H1 (cell line): ENCODE data around the gene KATNBL1. TPM values are rescaled to one million over a fixed set of nuclear protein-coding genes. Genes with fewer than 3 reads are reported as not detected.
"Not testable (repeated sequence)": the region's sequence is repeated elsewhere in the genome, so short reads cannot be mapped to it uniquely, and the experiment has no call there.

ENCODE experiments used
- CTCF ChIA-PET: fragments of 300-600 bp; sonication (Branson Sonifier 250); formaldehyde crosslinking; loops from one replicate; lab custom pipeline; 2021; ENCODE audit not compliant: partially characterized antibody; lab: Charles Lee
- POLR2A ChIA-PET: fragments of 300-600 bp; sonication (Branson Sonifier 250); formaldehyde crosslinking; loops from one replicate; lab custom pipeline; 2021; ENCODE audit warnings: inconsistent platforms; ENCODE audit not compliant: partially characterized antibody; lab: Charles Lee
- DNase-seq, 2 experiments: peaks; one replicate each; pipeline versions ENCODE4 v3.0.0 to v3.0.0-alpha.2; 2010 to 2022; ENCODE audit warnings: low spot score in 2 of 2, low read depth in 1 of 2, mixed read lengths in 1 of 2
- FAIRE-seq: peaks from 2 replicates; lab custom pipeline; 2011; peaks lifted over from hg19 to GRCh38; lab: Jason Lieb, UNC
- H2AFZ ChIP-seq: 2 replicates; pipeline ENCODE4 v1.8.1; 2012; ENCODE audit warnings: low read length, inconsistent platforms
- H2AK5ac ChIP-seq: 2 replicates; pipeline ENCODE4 v1.6.1; 2013; ENCODE audit warnings: low read depth, low read length
- H2BK120ac ChIP-seq: replicated peaks from 2 replicates; pipeline ENCODE3; 2013; ENCODE audit warnings: low read depth, low read length, inconsistent platforms
- H2BK12ac ChIP-seq: 2 replicates; pipeline ENCODE4 v1.6.1; 2013; ENCODE audit warnings: low read depth, low read length
- H2BK15ac ChIP-seq: 2 replicates; pipeline ENCODE4 v1.6.1; 2013; ENCODE audit warnings: low read length
- H2BK20ac ChIP-seq: 2 replicates; pipeline ENCODE4 v1.6.1; 2013; ENCODE audit warnings: low read length
- H2BK5ac ChIP-seq: 2 replicates; pipeline ENCODE4 v1.6.1; 2013; ENCODE audit warnings: low read depth, low read length
- H3K14ac ChIP-seq: 2 replicates; pipeline ENCODE4 v1.6.1; 2013; ENCODE audit warnings: inconsistent platforms; ENCODE audit not compliant: insufficient read length
- H3K18ac ChIP-seq: 2 replicates; pipeline ENCODE4 v1.6.1; 2013; ENCODE audit warnings: low read length; ENCODE audit errors: extremely low read depth
- H3K23ac ChIP-seq: 2 replicates; pipeline ENCODE4 v1.6.1; 2013; ENCODE audit warnings: inconsistent platforms; ENCODE audit not compliant: insufficient read length
- H3K23me2 ChIP-seq: 2 replicates; pipeline ENCODE4 v1.6.1; 2013; ENCODE audit warnings: low read depth, low read length
- H3K27ac ChIP-seq: 2 replicates; pipeline ENCODE4 v1.6.1; 2011; ENCODE audit warnings: low read depth, low read length, inconsistent platforms
- H3K27me3 ChIP-seq, 4 experiments: replicated peaks in 1 of 4; 1 replicate in 1 of 4; 2 replicates in 3 of 4; pipeline versions ENCODE4 v1.6.1 to v1.8.1; 2011 to 2013; ENCODE audit warnings: low read length in 3 of 4, mild to moderate bottlenecking in 3 of 4, inconsistent platforms in 2 of 4, mixed read lengths in 2 of 4, moderate library complexity in 1 of 4; ENCODE audit not compliant: control insufficient read depth in 3 of 4, insufficient read depth in 3 of 4; ENCODE audit errors: extremely low read depth in 1 of 4
- H3K36me3 ChIP-seq, 4 experiments: 2 replicates each; pipeline versions ENCODE4 v1.6.1 to v1.8.1; 2011 to 2013; ENCODE audit warnings: mild to moderate bottlenecking in 4 of 4, low read length in 3 of 4, moderate library complexity in 2 of 4, control low read depth in 1 of 4, inconsistent platforms in 1 of 4; ENCODE audit not compliant: insufficient read depth in 4 of 4, control insufficient read depth in 2 of 4
- H3K4ac ChIP-seq: replicated peaks from 2 replicates; pipeline ENCODE3; 2013; ENCODE audit warnings: low read length, low read depth, mixed read lengths, inconsistent platforms; ENCODE audit not compliant: insufficient read length
- H3K4me1 ChIP-seq, 4 experiments: replicated peaks in 1 of 4; 1 replicate in 1 of 4; 2 replicates in 3 of 4; pipeline versions ENCODE4 v1.6.1 to v1.8.1; 2011 to 2013; ENCODE audit warnings: low read length in 3 of 4, inconsistent platforms in 2 of 4, mixed read lengths in 1 of 4; ENCODE audit not compliant: insufficient read depth in 4 of 4, control insufficient read depth in 3 of 4
- H3K4me2 ChIP-seq, 2 experiments: 2 replicates each; pipeline versions ENCODE4 v1.6.1 to v1.8.1; 2011 to 2013; ENCODE audit warnings: low read depth in 2 of 2, low read length in 2 of 2, control low read depth in 1 of 2, inconsistent platforms in 1 of 2, mild to moderate bottlenecking in 1 of 2; ENCODE audit not compliant: insufficient read depth in 1 of 2
- H3K4me3 ChIP-seq, 4 experiments: fragments of 200-600, 300-600 bp in 1 of 4; sonication (generic), shearing (Covaris generic), sonication (Bioruptor Twin) in 1 of 4; 2 replicates each; pipeline versions ENCODE4 v1.5.1 to v1.8.1; 2011 to 2016; ENCODE audit warnings: low read length in 4 of 4, low read depth in 3 of 4, control low read depth in 2 of 4, inconsistent platforms in 2 of 4, mild to moderate bottlenecking in 2 of 4, mixed read lengths in 1 of 4, moderate library complexity in 1 of 4; ENCODE audit not compliant: insufficient read depth in 2 of 4; ENCODE audit errors: extremely low read depth in 1 of 4
- H3K56ac ChIP-seq: replicated peaks from 2 replicates; pipeline ENCODE3; 2013; ENCODE audit warnings: low read depth, mild to moderate bottlenecking, mixed read lengths, low read length, inconsistent platforms; ENCODE audit not compliant: insufficient read length
- H3K79me1 ChIP-seq: 2 replicates; pipeline ENCODE4 v1.6.1; 2013; ENCODE audit warnings: low read depth, low read length, control low read depth
- H3K79me2 ChIP-seq, 2 experiments: 2 replicates each; pipeline versions ENCODE4 v1.6.1 to v1.8.1; 2012 to 2013; ENCODE audit warnings: low read length in 2 of 2, mild to moderate bottlenecking in 2 of 2, inconsistent platforms in 1 of 2; ENCODE audit not compliant: insufficient read depth in 2 of 2, control insufficient read depth in 1 of 2
- H3K9ac ChIP-seq, 4 experiments: replicated peaks in 1 of 4; 1 replicate in 1 of 4; 2 replicates in 3 of 4; pipeline versions ENCODE4 v1.6.1 to v1.8.1; 2011 to 2013; ENCODE audit warnings: low read depth in 3 of 4, low read length in 3 of 4, control low read depth in 2 of 4, mild to moderate bottlenecking in 2 of 4, moderate library complexity in 2 of 4, inconsistent platforms in 1 of 4; ENCODE audit errors: extremely low read depth in 1 of 4
- H3K9me3 ChIP-seq, 2 experiments: 2 replicates each; pipeline versions ENCODE4 v1.6.1 to v1.8.1; 2012 to 2013; ENCODE audit warnings: mild to moderate bottlenecking in 2 of 2, moderate library complexity in 2 of 2, control low read depth in 1 of 2, inconsistent platforms in 1 of 2, low read depth in 1 of 2, low read length in 1 of 2, mixed read lengths in 1 of 2; ENCODE audit not compliant: insufficient read depth in 2 of 2
- H4K20me1 ChIP-seq, 2 experiments: replicated peaks in 1 of 2; 2 replicates each; pipeline versions ENCODE3 to v1.8.1; 2011 to 2013; ENCODE audit warnings: inconsistent platforms in 2 of 2, low read length in 2 of 2, mild to moderate bottlenecking in 1 of 2; ENCODE audit not compliant: insufficient read depth in 2 of 2, control insufficient read depth in 1 of 2
- H4K5ac ChIP-seq: 2 replicates; pipeline ENCODE4 v1.6.1; 2013; ENCODE audit warnings: low read length, low read depth, mixed read lengths, inconsistent platforms; ENCODE audit not compliant: insufficient read length
- H4K8ac ChIP-seq: 2 replicates; pipeline ENCODE4 v1.8.0; 2013; ENCODE audit warnings: mild to moderate bottlenecking, moderate library complexity, low read length, inconsistent platforms; ENCODE audit not compliant: insufficient read depth; ENCODE audit errors: extremely low read depth
- H4K91ac ChIP-seq: replicated peaks from 2 replicates; pipeline ENCODE3; 2013; ENCODE audit warnings: low read length, mixed read lengths, inconsistent platforms; ENCODE audit not compliant: insufficient read length
- WGBS, 2 experiments: shearing (Covaris generic) in 1 of 2; methylation state at CpG; one replicate each; pipeline versions ENCODE4 v1.1.6 to v1.1.7; 2013 to 2015; ENCODE audit warnings: low lambda C conversion rate in 2 of 2, mixed read lengths in 2 of 2, inconsistent platforms in 1 of 2, low coverage in 1 of 2, missing lambda C conversion rate in 1 of 2; ENCODE audit not compliant: insufficient replicate concordance in 2 of 2, insufficient coverage in 1 of 2, insufficient read length in 1 of 2; ENCODE audit errors: extremely low coverage in 1 of 2, missing lambda C conversion rate in 1 of 2; 5-methylcytosine and 5-hydroxymethylcytosine counted together
- polyA plus RNA-seq, 7 experiments: library from polyadenylated mRNA; depleted of rRNA in 3 of 7; stranded (reverse) in 5 of 7; unstranded in 2 of 7; fragments of >200 nt in 5 of 7; fragments of 200-250 nt in 2 of 7; gene quantifications; 1 replicate in 5 of 7; 2 replicates in 1 of 7; 4 replicates in 1 of 7; pipeline versions ENCODE4 v1.2.1 to v1.2.3, GENCODE V29; 2011 to 2013; ENCODE audit warnings: missing spikeins in 2 of 7, mixed read lengths in 2 of 7
- total RNA-seq: library from RNA; stranded (reverse); fragmentation: NEBNext Ultra II Directional; extraction: Animal tissue kit (Norgen Biotek cat#: 25700); gene quantifications from 2 replicates; pipeline ENCODE4 v1.2.1, GENCODE V29; 2021

KATNBL1 gene
- total and polyA plus RNA-seq, 2 of the 8 experiments (the other 6 are each of a cell fraction or from before 2014, with no cell fraction given) = 14.2 to 51.4 TPM

DNA sequence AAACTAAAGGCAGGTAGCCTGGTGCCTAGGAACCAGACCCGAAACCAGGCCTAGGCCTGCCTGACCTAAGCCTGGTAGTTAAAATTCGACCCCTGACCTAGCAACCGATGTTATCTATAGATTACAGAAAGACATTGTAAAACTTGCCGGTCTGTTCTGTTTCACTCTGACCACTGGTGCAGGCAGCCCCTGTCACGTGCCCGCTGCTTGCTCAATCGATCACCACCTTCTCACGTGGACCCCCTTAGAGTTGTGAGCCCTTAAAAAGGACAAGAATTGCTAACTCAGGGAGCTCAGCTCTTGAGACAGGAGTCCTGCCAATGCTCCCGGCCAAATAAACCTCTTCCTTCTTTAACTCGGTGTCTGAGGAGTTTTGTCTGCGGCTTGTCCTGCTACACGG lies 88.1 kb downstream of the KATNBL1 start:
- H2BK5ac ChIP-seq, H3K9ac ChIP-seq, H3K79me1 ChIP-seq, H3K56ac ChIP-seq, H3K27me3 ChIP-seq, H2AFZ ChIP-seq, H4K5ac ChIP-seq, H4K91ac ChIP-seq, H3K79me2 ChIP-seq, H4K8ac ChIP-seq, H2AK5ac ChIP-seq, H2BK15ac ChIP-seq, H3K23ac ChIP-seq, H3K27ac ChIP-seq, H2BK12ac ChIP-seq, H2BK120ac ChIP-seq, H3K4ac ChIP-seq, DNase-seq, H3K36me3 ChIP-seq, H3K14ac ChIP-seq, FAIRE-seq, H3K4me1 ChIP-seq, H3K9me3 ChIP-seq, H4K20me1 ChIP-seq, H3K18ac ChIP-seq, H2BK20ac ChIP-seq, H3K4me2 ChIP-seq, H3K4me3 ChIP-seq, H3K23me2 ChIP-seq: not testable (repeated sequence)
- WGBS, 2 experiments = 90% methylated on average over 12 of the region's 12 CpGs; no CpG with 5 or more reads in 1 of the 2 experiments
- ChIA-PET CTCF (interaction anchor here (1.2 to 3.7 kb wide), 2 partner anchors 11 to 111 kb away, joined by 3 to 22 read pairs; no protein-coding TSS in a partner anchor), POLR2A (interaction anchor here (1.3 kb wide), 1 partner anchor 11 kb away, joined by 7 read pairs; no protein-coding TSS in a partner anchor)

DNA sequence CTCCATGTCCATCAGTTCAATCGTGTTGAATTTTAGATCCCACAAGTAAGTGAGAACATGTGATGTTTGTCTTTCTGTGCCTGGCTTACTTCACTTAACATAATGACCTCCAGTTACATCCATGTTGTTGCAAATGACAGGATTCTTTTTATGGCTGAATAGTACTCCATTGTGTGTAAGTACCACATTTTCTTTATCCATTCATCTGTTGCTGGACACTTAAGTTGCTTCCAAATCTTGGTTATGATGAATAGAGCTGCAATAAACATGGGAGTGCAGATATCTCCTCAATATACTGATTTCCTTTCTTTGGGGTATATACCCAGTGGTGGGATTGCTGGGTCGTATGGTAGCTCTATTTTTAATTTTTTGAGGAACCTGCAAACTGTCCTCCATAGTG lies 89.5 kb downstream of the KATNBL1 start:
- DNase-seq, H3K23ac ChIP-seq, H3K27ac ChIP-seq, H3K79me2 ChIP-seq, H3K27me3 ChIP-seq, H2BK12ac ChIP-seq, FAIRE-seq, H3K4me2 ChIP-seq, H2BK5ac ChIP-seq, H3K18ac ChIP-seq, H3K4me3 ChIP-seq, H3K56ac ChIP-seq, H3K9ac ChIP-seq, H3K36me3 ChIP-seq, H2AFZ ChIP-seq, H3K9me3 ChIP-seq, H3K4me1 ChIP-seq, H2AK5ac ChIP-seq, H4K8ac ChIP-seq, H3K23me2 ChIP-seq, H3K4ac ChIP-seq, H2BK15ac ChIP-seq, H4K5ac ChIP-seq, H3K79me1 ChIP-seq, H4K20me1 ChIP-seq, H2BK120ac ChIP-seq, H4K91ac ChIP-seq, H2BK20ac ChIP-seq, H3K14ac ChIP-seq: not testable (repeated sequence)
- 71% methylated on average over 2 of the region's 2 CpGs; no CpG with 5 or more reads in 1 of the 2 experiments for WGBS, 2 experiments
- CTCF ChIA-PET = interaction anchor here (0.6 to 3.7 kb wide), 3 partner anchors 10 to 70 kb away, joined by 3 to 22 read pairs (median 3); no protein-coding TSS in a partner anchor
- POLR2A ChIA-PET = interaction anchor here (0.9 kb wide), 1 partner anchor 90 kb away, joined by 3 read pairs; the partner anchor contains the start of gene KATNBL1
